NCI-H748 treated with DMSO at 0.1 percent for 48 hours (cell line): ENCODE measurements around the gene TESPA1.

Experiments used
- DNase-seq: peaks from one replicate; lab custom pipeline; 2025; lab: John Stamatoyannopoulos, UW

Gene TESPA1

GRCh38 chr12:54983536-54984101 is 943 bp downstream of the TESPA1 start:
- DNase-seq = no peak

GRCh38 chr12:54981796-54982195 is 2.8 kb downstream of the TESPA1 start:
- DNase-seq = no peak

- DNase-seq = no peak
These were observed 4.2 kb downstream of the TESPA1 start for GRCh38 chr12:54980341-54980740.

GRCh38 chr12:54977857-54978256 is 6.7 kb downstream of the TESPA1 start:
- no peak for DNase-seq

- no peak for DNase-seq
These were observed 7.4 kb downstream of the TESPA1 start for GRCh38 chr12:54977155-54977554.

- DNase-seq = no peak
These were observed 8.7 kb downstream of the TESPA1 start for GRCh38 chr12:54975875-54976274.

- no peak for DNase-seq
These were observed 9.3 kb downstream of the TESPA1 start for GRCh38 chr12:54975272-54975671.

GRCh38 chr12:54974279-54974678 is 10.3 kb downstream of the TESPA1 start:
- no peak for DNase-seq

- no peak for DNase-seq
These were observed 11.0 kb downstream of the TESPA1 start for GRCh38 chr12:54973556-54973955.

GRCh38 chr12:54970741-54971140 is 13.8 kb downstream of the TESPA1 start:
- DNase-seq = no peak

GRCh38 chr12:54968181-54968730 is 16.3 kb downstream of the TESPA1 start:
- DNase-seq = no peak

- DNase-seq = no peak
These were observed 17.1 kb downstream of the TESPA1 start for GRCh38 chr12:54967461-54967860.

- DNase-seq = no peak
These were observed 23.4 kb downstream of the TESPA1 start for GRCh38 chr12:54961190-54961589.

GRCh38 chr12:54959291-54960018 is 25.1 kb downstream of the TESPA1 start:
- no peak for DNase-seq

- peak; percentile 75 for DNase-seq
These were observed 26.4 kb downstream of the TESPA1 start for GRCh38 chr12:54958048-54958658.

GRCh38 chr12:54956818-54957641 is 27.5 kb downstream of the TESPA1 start:
- no peak for DNase-seq

GRCh38 chr12:54956322-54956721 is 28.2 kb downstream of the TESPA1 start:
- no peak for DNase-seq

GRCh38 chr12:54954801-54955200 is 29.8 kb downstream of the TESPA1 start:
- no peak for DNase-seq

- no peak for DNase-seq
These were observed 30.3 kb downstream of the TESPA1 start for GRCh38 chr12:54954228-54954627.

GRCh38 chr12:54950071-54950727 is 34.4 kb downstream of the TESPA1 start:
- no peak for DNase-seq

GRCh38 chr12:54949073-54949711 is 35.4 kb downstream of the TESPA1 start:
- DNase-seq = no peak
